ENCODE measurements around the gene DUOX2.

DNA sequence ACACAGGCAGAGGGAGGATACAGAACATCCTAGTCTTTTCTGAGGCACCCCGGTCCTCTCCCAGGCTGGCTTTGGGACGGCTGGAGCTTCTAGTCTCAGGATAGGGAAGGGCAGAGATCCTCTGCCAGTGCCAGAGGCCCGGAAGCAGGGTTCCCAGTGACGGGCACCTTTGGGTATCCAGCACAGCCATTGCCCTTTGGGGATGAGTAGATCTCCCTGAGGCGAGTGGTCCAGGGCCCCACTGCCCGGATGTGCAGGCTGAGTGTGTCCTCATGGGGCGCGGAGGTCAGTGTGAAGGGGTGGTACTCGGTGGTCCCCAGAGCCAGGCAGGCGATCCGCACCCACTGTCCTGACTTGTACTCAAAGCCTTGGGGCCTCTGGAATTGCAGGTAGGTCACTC is 18.3 kb downstream of the DUOX2 start:
- TF ChIP-seq, protein P1, sequence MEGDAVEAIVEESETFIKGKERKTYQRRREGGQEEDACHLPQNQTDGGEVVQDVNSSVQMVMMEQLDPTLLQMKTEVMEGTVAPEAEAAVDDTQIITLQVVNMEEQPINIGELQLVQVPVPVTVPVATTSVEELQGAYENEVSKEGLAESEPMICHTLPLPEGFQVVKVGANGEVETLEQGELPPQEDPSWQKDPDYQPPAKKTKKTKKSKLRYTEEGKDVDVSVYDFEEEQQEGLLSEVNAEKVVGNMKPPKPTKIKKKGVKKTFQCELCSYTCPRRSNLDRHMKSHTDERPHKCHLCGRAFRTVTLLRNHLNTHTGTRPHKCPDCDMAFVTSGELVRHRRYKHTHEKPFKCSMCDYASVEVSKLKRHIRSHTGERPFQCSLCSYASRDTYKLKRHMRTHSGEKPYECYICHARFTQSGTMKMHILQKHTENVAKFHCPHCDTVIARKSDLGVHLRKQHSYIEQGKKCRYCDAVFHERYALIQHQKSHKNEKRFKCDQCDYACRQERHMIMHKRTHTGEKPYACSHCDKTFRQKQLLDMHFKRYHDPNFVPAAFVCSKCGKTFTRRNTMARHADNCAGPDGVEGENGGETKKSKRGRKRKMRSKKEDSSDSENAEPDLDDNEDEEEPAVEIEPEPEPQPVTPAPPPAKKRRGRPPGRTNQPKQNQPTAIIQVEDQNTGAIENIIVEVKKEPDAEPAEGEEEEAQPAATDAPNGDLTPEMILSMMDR (IDR thresholded peaks at IDR 0.05), result no peak
- no peak for TF ChIP-seq POLR2A (IDR thresholded peaks at IDR 0.05)

All from ovary (tissue), 3 donors.